Measurements from ENCODE around the gene ZBTB20.

The ZBTB20 gene

DNA sequence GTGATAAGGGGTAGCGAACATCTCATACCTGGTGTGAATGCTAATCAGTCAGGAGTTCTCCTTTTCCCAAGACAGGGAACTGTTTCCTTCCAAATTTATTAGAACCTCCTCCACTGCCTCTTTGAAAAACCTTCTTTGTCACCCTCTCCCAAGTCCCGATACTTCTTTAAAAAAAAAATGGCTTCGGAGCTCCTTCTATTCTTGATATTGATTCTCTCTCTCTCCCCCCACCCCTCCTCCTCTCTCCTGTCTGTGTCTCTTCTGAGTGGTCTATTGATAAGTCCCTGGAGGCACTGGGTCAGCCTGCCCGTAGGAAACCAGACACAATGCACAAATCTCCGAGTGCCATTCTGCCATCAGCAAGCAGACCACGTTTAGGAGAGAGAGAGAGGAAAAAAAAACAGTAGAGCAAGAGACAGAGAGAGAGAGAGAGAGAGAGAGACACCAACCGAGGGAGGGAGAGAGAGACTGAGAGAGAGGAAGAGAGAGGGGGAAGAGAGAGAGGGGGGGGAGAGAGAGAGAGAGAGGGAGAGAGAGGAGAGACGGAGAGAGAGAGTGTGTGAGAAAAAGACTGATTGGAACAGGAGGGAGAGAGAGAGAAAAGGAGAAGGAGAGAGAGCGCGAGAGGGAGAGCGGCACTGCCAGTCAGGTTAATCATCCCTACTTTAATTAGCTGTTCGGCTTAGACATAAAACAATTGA is 692.4 kb downstream of the ZBTB20 start:
- H3K27me3 ChIP-seq (ENCODE audit: insufficient read depth, low read length, poor library complexity) = no peaks in the 10 kb centered on the region
- no peak overlapping the region for H3K9ac ChIP-seq (ENCODE audit: low read depth, low read length)
- DNase-seq = no peak
- no peak overlapping the region for H3K4me3 ChIP-seq (ENCODE audit: low read depth in 1 of 2, low read length in 2 of 2)
- no peaks in the 10 kb centered on the region; the same call in 1 of the 2 replicates for H3K4me1 ChIP-seq (ENCODE audit: insufficient read depth, low read length)
- no peak overlapping the region for H3K27ac ChIP-seq (ENCODE audit: low read length)
- H2AFZ ChIP-seq (ENCODE audit: low read depth, low read length) = no peak overlapping the region
- no peaks in the 10 kb centered on the region for H3K36me3 ChIP-seq (ENCODE audit: insufficient read depth, low read length)
- no peaks in the 10 kb centered on the region; the same call in 1 of the 2 replicates for H4K20me1 ChIP-seq (ENCODE audit: insufficient read depth, low read length)
- no peaks in the 10 kb centered on the region for H3K79me2 ChIP-seq (ENCODE audit: insufficient read depth, low read length)
- H3K4me2 ChIP-seq (ENCODE audit: insufficient read depth, low read length) = no peak overlapping the region
- ATAC-seq (ENCODE audit: insufficient read depth, low read depth) = no peak
- no peaks in the 10 kb centered on the region for H3K9me3 ChIP-seq (ENCODE audit: insufficient read depth, low read length, severe bottlenecking)
- no peak for TF ChIP-seq EZH2 (IDR thresholded peaks at IDR 0.05; ENCODE audit: borderline replicate concordance, low read depth, low read length, severe bottlenecking)
- TF ChIP-seq, protein P1, sequence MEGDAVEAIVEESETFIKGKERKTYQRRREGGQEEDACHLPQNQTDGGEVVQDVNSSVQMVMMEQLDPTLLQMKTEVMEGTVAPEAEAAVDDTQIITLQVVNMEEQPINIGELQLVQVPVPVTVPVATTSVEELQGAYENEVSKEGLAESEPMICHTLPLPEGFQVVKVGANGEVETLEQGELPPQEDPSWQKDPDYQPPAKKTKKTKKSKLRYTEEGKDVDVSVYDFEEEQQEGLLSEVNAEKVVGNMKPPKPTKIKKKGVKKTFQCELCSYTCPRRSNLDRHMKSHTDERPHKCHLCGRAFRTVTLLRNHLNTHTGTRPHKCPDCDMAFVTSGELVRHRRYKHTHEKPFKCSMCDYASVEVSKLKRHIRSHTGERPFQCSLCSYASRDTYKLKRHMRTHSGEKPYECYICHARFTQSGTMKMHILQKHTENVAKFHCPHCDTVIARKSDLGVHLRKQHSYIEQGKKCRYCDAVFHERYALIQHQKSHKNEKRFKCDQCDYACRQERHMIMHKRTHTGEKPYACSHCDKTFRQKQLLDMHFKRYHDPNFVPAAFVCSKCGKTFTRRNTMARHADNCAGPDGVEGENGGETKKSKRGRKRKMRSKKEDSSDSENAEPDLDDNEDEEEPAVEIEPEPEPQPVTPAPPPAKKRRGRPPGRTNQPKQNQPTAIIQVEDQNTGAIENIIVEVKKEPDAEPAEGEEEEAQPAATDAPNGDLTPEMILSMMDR (IDR thresholded peaks at IDR 0.05; ENCODE audit: borderline replicate concordance, extremely low read depth, low read length, poor library complexity, severe bottlenecking) = no peak

DNA sequence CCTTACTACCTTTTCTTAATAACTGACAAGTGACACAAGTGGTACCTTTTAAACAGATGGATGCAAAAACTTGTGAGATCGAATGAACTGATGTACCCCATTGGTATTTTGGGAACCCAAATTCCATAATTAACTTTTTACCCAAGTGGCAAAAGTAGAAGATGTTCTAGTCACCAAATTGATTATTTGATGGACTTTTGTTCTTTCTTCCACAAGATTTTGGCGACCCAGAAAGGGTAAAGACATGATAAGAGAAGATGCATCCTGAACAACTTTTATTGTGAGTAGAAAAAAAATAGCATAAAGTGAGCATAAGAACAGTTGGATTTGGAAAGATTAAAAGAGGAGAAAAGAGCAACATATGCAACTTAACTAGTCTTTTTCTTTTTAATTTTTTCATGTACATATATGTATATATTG is 693.7 kb downstream of the ZBTB20 start:
- Histone ChIP-seq H3K9ac (ENCODE audit: low read depth, low read length) (no peak overlapping the region), H3K9me3 (ENCODE audit: insufficient read depth, low read length, severe bottlenecking) (no peaks in the 10 kb centered on the region), H3K4me3 (ENCODE audit: low read depth in 1 of 2, low read length in 2 of 2) (no peak overlapping the region), H3K36me3 (ENCODE audit: insufficient read depth, low read length) (no peaks in the 10 kb centered on the region), H2AFZ (ENCODE audit: low read depth, low read length) (no peak overlapping the region), H3K27me3 (ENCODE audit: insufficient read depth, low read length, poor library complexity) (no peaks in the 10 kb centered on the region), H3K27ac (ENCODE audit: low read length) (no peak overlapping the region), H3K79me2 (ENCODE audit: insufficient read depth, low read length) (no peaks in the 10 kb centered on the region), H3K4me2 (ENCODE audit: insufficient read depth, low read length) (no peak overlapping the region), H3K4me1 (ENCODE audit: insufficient read depth, low read length) (no peaks in the 10 kb centered on the region; the same call in 1 of the 2 replicates), H4K20me1 (ENCODE audit: insufficient read depth, low read length) (no peaks in the 10 kb centered on the region; the same call in 1 of the 2 replicates)
- no peak for ATAC-seq (ENCODE audit: insufficient read depth, low read depth)
- DNase-seq = no peak
- TF ChIP-seq, protein P1 (IDR thresholded peaks at IDR 0.05; ENCODE audit: borderline replicate concordance, extremely low read depth, low read length, poor library complexity, severe bottlenecking) = no peak
- no peak for TF ChIP-seq EZH2 (IDR thresholded peaks at IDR 0.05; ENCODE audit: borderline replicate concordance, low read depth, low read length, severe bottlenecking)

GRCh38 chr3:114452937-114453336 is 694.2 kb downstream of the ZBTB20 start:
- H3K4me1 ChIP-seq (ENCODE audit: insufficient read depth, low read length) = no peaks in the 10 kb centered on the region; the same call in 1 of the 2 replicates
- no peaks in the 10 kb centered on the region for H3K79me2 ChIP-seq (ENCODE audit: insufficient read depth, low read length)
- no peaks in the 10 kb centered on the region for H3K27me3 ChIP-seq (ENCODE audit: insufficient read depth, low read length, poor library complexity)
- no peaks in the 10 kb centered on the region; the same call in 1 of the 2 replicates for H4K20me1 ChIP-seq (ENCODE audit: insufficient read depth, low read length)
- no peak overlapping the region for H3K4me2 ChIP-seq (ENCODE audit: insufficient read depth, low read length)
- no peak overlapping the region for H3K27ac ChIP-seq (ENCODE audit: low read length)
- no peak overlapping the region for H2AFZ ChIP-seq (ENCODE audit: low read depth, low read length)
- no peaks in the 10 kb centered on the region for H3K9me3 ChIP-seq (ENCODE audit: insufficient read depth, low read length, severe bottlenecking)
- no peak for DNase-seq
- H3K9ac ChIP-seq (ENCODE audit: low read depth, low read length) = no peak overlapping the region
- H3K4me3 ChIP-seq (ENCODE audit: low read depth in 1 of 2, low read length in 2 of 2) = no peak overlapping the region
- ATAC-seq (ENCODE audit: insufficient read depth, low read depth) = no peak
- no peaks in the 10 kb centered on the region for H3K36me3 ChIP-seq (ENCODE audit: insufficient read depth, low read length)
- TF ChIP-seq, protein P1 (IDR thresholded peaks at IDR 0.05; ENCODE audit: borderline replicate concordance, extremely low read depth, low read length, poor library complexity, severe bottlenecking) = no peak
- no peak for TF ChIP-seq EZH2 (IDR thresholded peaks at IDR 0.05; ENCODE audit: borderline replicate concordance, low read depth, low read length, severe bottlenecking)

All from DND-41 (cell line).